Measurements from ENCODE around the gene FAM107A.
"Not testable (repeated sequence)": the region's sequence is repeated elsewhere in the genome, so short reads cannot be mapped to it uniquely, and the experiment has no call there.

Gene FAM107A

DNA sequence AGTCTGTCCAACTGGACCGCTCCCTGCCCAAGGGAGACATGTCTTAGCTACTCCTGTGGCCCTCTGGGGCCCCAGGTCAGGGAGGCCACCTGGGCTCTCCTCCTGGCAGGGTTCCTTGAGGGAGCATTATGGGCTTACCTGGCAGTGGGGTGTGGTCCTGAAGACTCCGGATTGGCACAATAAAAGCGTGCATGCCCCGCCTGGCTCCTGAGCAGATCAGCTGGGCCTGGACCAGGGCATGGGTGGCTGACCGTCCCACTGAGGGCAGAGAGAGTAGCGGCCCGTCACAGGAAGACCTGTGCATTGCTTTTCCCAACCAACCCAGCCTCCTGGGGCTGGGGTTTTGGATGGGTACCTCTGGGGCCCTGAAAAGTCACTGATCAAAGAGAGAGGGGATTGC, 45.6 kb downstream of the FAM107A start:
- H3K36me3 ChIP-seq (replicated peaks) = no peaks in the 10 kb centered on the region
- no peak for DNase-seq
- no peaks in the 10 kb centered on the region for H3K27me3 ChIP-seq (replicated peaks)
- H3K4me3 ChIP-seq (ENCODE audit: low read depth, low read length) = no peak overlapping the region
- no peak for TF ChIP-seq CTCF (IDR thresholded peaks at IDR 0.05; ENCODE audit: low read depth, low read length, missing control alignments)
- no peak overlapping the region for H3K27ac ChIP-seq
- in situ Hi-C loops (cut with HindIII; ENCODE audit: low pct_ligation_motif_present, low sequenced_read_pairs) = no loop called here

GRCh38 chr3:58530354-58530865, 46.8 kb downstream of the FAM107A start:
- TF ChIP-seq CTCF (IDR thresholded peaks at IDR 0.05; ENCODE audit: low read depth, low read length, missing control alignments) = no peak
- no peak overlapping the region for H3K27ac ChIP-seq
- H3K4me3 ChIP-seq (ENCODE audit: low read depth, low read length) = no peak overlapping the region
- DNase-seq = no peak
- no peaks in the 10 kb centered on the region for H3K27me3 ChIP-seq (replicated peaks)
- in situ Hi-C loops (cut with HindIII; ENCODE audit: low pct_ligation_motif_present, low sequenced_read_pairs) = no loop called here
- no peaks in the 10 kb centered on the region for H3K36me3 ChIP-seq (replicated peaks)

DNA sequence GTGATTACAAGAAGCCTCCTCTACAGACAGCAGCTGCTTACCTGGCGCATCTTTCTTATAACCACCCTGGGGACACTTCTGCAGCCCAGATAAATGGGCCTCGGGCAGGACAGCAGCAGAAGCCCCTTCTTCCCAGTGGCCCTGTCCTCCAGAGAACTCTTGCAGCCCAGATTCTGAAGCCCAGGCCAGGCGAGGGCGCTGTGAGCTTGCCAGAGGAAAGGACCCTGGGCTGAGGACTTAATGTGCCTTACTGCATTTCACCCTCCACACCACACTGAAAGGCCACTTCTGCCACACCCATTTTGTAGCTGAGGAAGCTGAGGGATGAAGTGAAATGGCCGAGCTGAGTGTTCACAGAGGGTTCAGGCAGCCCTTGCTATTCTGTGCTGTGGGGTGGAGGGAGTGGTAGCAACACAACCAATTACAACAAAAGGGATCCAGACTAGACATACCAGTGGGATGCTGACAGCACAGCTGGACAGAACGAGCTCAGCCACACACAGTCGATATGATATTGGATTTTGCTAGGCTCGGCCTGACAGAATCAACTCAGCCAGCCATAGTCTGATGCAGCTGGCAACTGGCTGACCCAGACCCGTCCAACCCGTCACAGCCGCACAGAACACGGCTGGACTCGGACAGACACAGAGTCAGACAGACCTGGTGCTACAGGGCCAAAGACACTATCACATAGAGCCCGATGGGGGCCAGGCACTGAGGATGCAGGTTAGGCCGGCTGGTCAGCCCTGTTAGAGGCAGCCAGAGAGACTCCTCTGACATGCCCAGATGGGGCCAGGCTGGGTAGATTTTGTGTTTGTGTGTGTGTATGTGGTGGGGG, 47.5 kb downstream of the FAM107A start:
- no peaks in the 10 kb centered on the region for H3K36me3 ChIP-seq (replicated peaks)
- no peak for DNase-seq
- H3K4me3 ChIP-seq (ENCODE audit: low read depth, low read length) = no peak overlapping the region
- TF ChIP-seq CTCF (IDR thresholded peaks at IDR 0.05; ENCODE audit: low read depth, low read length, missing control alignments) = peak; percentile 69
- H3K27ac ChIP-seq = no peak overlapping the region
- in situ Hi-C loops (cut with HindIII; ENCODE audit: low pct_ligation_motif_present, low sequenced_read_pairs) = no loop called here
- no peaks in the 10 kb centered on the region for H3K27me3 ChIP-seq (replicated peaks)

- H3K4me3 ChIP-seq (ENCODE audit: low read depth, low read length) = no peak overlapping the region
- no peaks in the 10 kb centered on the region for H3K27me3 ChIP-seq (replicated peaks)
- H3K27ac ChIP-seq = no peak overlapping the region
- H3K36me3 ChIP-seq (replicated peaks) = no peaks in the 10 kb centered on the region
- DNase-seq = no peak
- in situ Hi-C loops (cut with HindIII; ENCODE audit: low pct_ligation_motif_present, low sequenced_read_pairs) = no loop called here
- no peak for TF ChIP-seq CTCF (IDR thresholded peaks at IDR 0.05; ENCODE audit: low read depth, low read length, missing control alignments)
These were observed 48.6 kb downstream of the FAM107A start for GRCh38 chr3:58528629-58529028.

DNA sequence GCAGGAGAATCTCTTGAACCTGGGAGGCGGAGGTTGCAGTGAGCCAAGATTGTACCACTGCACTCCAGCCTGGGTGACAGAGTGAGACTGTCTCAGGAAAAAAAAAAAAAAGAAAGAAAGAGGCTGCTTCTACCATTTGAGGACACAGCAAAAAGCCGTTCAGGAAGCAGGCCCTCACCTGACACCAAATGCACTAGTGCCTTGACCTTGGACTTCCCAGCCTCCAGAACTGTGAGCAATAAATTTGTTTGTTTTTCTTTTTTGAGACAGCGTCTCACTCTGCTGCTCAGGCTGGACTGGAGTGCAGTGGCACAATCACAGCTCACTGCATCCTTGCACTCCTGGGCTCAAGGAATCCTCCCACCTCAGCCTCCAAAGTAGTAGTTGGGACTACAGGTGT, 49.8 kb downstream of the FAM107A start:
- H3K4me3 ChIP-seq (ENCODE audit: low read depth, low read length); DNase-seq; H3K27ac ChIP-seq; in situ Hi-C loops (cut with HindIII; ENCODE audit: low pct_ligation_motif_present, low sequenced_read_pairs); H3K36me3 ChIP-seq (replicated peaks); H3K27me3 ChIP-seq (replicated peaks): not testable (repeated sequence)

GRCh38 chr3:58526515-58526957, 50.7 kb downstream of the FAM107A start:
- Histone ChIP-seq H3K27me3 (replicated peaks) (no peaks in the 10 kb centered on the region), H3K36me3 (replicated peaks) (no peaks in the 10 kb centered on the region), H3K4me3 (ENCODE audit: low read depth, low read length) (no peak overlapping the region), H3K27ac (no peak overlapping the region)
- no peak for TF ChIP-seq CTCF (IDR thresholded peaks at IDR 0.05; ENCODE audit: low read depth, low read length, missing control alignments)
- in situ Hi-C loops (cut with HindIII; ENCODE audit: low pct_ligation_motif_present, low sequenced_read_pairs) = no loop called here
- peak; percentile 83 for DNase-seq
